ENCODE data around the gene PLP2.
A peak's percentile ranks its signal among the peaks of the same experiment; 100 is the strongest.
"Not testable (repeated sequence)": the region's sequence is repeated elsewhere in the genome, so short reads cannot be mapped to it uniquely, and the experiment has no call there.

PLP2 gene

GRCh38 chrX:49171752-49172279, at the start of gene PLP2:
Gene PLP2 (plus strand): TSS chrX:49171898. CDS start chrX:49172001, 103 bp downstream.
- DNase-seq: peak; percentile 66

- DNase-seq: no peak
Observed at GRCh38 chrX:49122499-49122898, 49.2 kb upstream of the PLP2 start.

- DNase-seq: not testable (repeated sequence)
Observed at GRCh38 chrX:49127742-49128258, 43.9 kb upstream of the PLP2 start.

GRCh38 chrX:49129427-49129826, 42.3 kb upstream of the PLP2 start:
- DNase-seq: no peak

- not testable (repeated sequence) for DNase-seq
Observed at GRCh38 chrX:49132275-49132674, 39.4 kb upstream of the PLP2 start.

- DNase-seq: no peak
Observed at GRCh38 chrX:49133759-49134158, 37.9 kb upstream of the PLP2 start.

GRCh38 chrX:49137492-49137891, 34.2 kb upstream of the PLP2 start:
- DNase-seq: no peak

- DNase-seq: no peak
Observed at GRCh38 chrX:49139713-49140112, 32.0 kb upstream of the PLP2 start.

GRCh38 chrX:49142264-49142663, 29.4 kb upstream of the PLP2 start:
- not testable (repeated sequence) for DNase-seq

- not testable (repeated sequence) for DNase-seq
Observed at GRCh38 chrX:49143154-49143553, 28.5 kb upstream of the PLP2 start.

GRCh38 chrX:49147282-49147681, 24.4 kb upstream of the PLP2 start:
- no peak for DNase-seq

- DNase-seq: no peak
Observed at GRCh38 chrX:49147936-49148335, 23.8 kb upstream of the PLP2 start.

GRCh38 chrX:49148390-49149100, 23.2 kb upstream of the PLP2 start:
- not testable (repeated sequence) for DNase-seq

- not testable (repeated sequence) for DNase-seq
Observed at GRCh38 chrX:49149291-49149690, 22.4 kb upstream of the PLP2 start.

- no peak for DNase-seq
Observed at GRCh38 chrX:49153467-49153866, 18.2 kb upstream of the PLP2 start.

GRCh38 chrX:49155243-49155899, 16.3 kb upstream of the PLP2 start:
- no peak for DNase-seq

- peak; percentile 84 for DNase-seq
Observed at GRCh38 chrX:49155900-49156837, 15.5 kb upstream of the PLP2 start.

GRCh38 chrX:49157194-49157593, 14.5 kb upstream of the PLP2 start:
- no peak for DNase-seq

GRCh38 chrX:49160908-49161307, 10.8 kb upstream of the PLP2 start:
- no peak for DNase-seq

- no peak for DNase-seq
Observed at GRCh38 chrX:49161632-49162031, 10.1 kb upstream of the PLP2 start.

GRCh38 chrX:49162620-49163019, 9.1 kb upstream of the PLP2 start, which contains the start of gene MAGIX:
Gene MAGIX (plus strand): TSS chrX:49162758. CDS start chrX:49162890, 132 bp downstream.
- DNase-seq: no peak

- peak; percentile 82 for DNase-seq
Observed at GRCh38 chrX:49163555-49164419, 7.9 kb upstream of the PLP2 start.

All from activated CD4-positive, CD25-positive, alpha-beta regulatory T cell treated with anti-CD3 and anti-CD28 coated beads, Interleukin-2, amount 50 U/mL, for 72 hours (primary cell).